ENCODE data around the gene PSG5.
"Not testable (repeated sequence)": the region's sequence is repeated elsewhere in the genome, so short reads cannot be mapped to it uniquely, and the experiment has no call there.

PSG5 gene

GRCh38 chr19:43224855-43225253, 38.5 kb upstream of the PSG5 start:
- no peak for ATAC-seq (ENCODE audit: insufficient read depth, low read depth)
- H3K4me1 ChIP-seq (ENCODE audit: insufficient read depth, low read length), result no peaks in the 10 kb centered on the region
- H3K79me2 ChIP-seq (ENCODE audit: insufficient read depth, low read length), result no peaks in the 10 kb centered on the region
- no peak overlapping the region for H3K4me2 ChIP-seq (ENCODE audit: insufficient read depth, low read length)
- H3K27ac ChIP-seq (ENCODE audit: low read length), result no peak overlapping the region
- no peaks in the 10 kb centered on the region for H4K20me1 ChIP-seq (ENCODE audit: insufficient read depth, low read length)
- no peak overlapping the region for H3K4me3 ChIP-seq (ENCODE audit: low read depth in 1 of 2, low read length in 2 of 2)
- no peaks in the 10 kb centered on the region for H3K27me3 ChIP-seq (ENCODE audit: insufficient read depth, low read length, poor library complexity)
- H2AFZ ChIP-seq (ENCODE audit: low read depth, low read length), result no peak overlapping the region
- H3K36me3 ChIP-seq (ENCODE audit: insufficient read depth, low read length), result no peaks in the 10 kb centered on the region
- no peak overlapping the region for H3K9ac ChIP-seq (ENCODE audit: low read depth, low read length)
- DNase-seq, result no peak
- no peak for TF ChIP-seq EZH2 (IDR thresholded peaks at IDR 0.05; ENCODE audit: borderline replicate concordance, low read depth, low read length, severe bottlenecking)
- TF ChIP-seq, protein P1, sequence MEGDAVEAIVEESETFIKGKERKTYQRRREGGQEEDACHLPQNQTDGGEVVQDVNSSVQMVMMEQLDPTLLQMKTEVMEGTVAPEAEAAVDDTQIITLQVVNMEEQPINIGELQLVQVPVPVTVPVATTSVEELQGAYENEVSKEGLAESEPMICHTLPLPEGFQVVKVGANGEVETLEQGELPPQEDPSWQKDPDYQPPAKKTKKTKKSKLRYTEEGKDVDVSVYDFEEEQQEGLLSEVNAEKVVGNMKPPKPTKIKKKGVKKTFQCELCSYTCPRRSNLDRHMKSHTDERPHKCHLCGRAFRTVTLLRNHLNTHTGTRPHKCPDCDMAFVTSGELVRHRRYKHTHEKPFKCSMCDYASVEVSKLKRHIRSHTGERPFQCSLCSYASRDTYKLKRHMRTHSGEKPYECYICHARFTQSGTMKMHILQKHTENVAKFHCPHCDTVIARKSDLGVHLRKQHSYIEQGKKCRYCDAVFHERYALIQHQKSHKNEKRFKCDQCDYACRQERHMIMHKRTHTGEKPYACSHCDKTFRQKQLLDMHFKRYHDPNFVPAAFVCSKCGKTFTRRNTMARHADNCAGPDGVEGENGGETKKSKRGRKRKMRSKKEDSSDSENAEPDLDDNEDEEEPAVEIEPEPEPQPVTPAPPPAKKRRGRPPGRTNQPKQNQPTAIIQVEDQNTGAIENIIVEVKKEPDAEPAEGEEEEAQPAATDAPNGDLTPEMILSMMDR (IDR thresholded peaks at IDR 0.05; ENCODE audit: borderline replicate concordance, extremely low read depth, low read length, poor library complexity, severe bottlenecking), result no peak
- peaks cover 20% of the 10 kb centered on the region for H3K9me3 ChIP-seq (ENCODE audit: insufficient read depth, low read length, severe bottlenecking)

- not testable (repeated sequence) for H3K79me2 ChIP-seq (ENCODE audit: insufficient read depth, low read length); H3K9ac ChIP-seq (ENCODE audit: low read depth, low read length); H3K36me3 ChIP-seq (ENCODE audit: insufficient read depth, low read length); H3K4me1 ChIP-seq (ENCODE audit: insufficient read depth, low read length); H4K20me1 ChIP-seq (ENCODE audit: insufficient read depth, low read length); H3K4me2 ChIP-seq (ENCODE audit: insufficient read depth, low read length); DNase-seq; H3K27ac ChIP-seq (ENCODE audit: low read length); H3K4me3 ChIP-seq (ENCODE audit: low read depth in 1 of 2, low read length in 2 of 2); H3K27me3 ChIP-seq (ENCODE audit: insufficient read depth, low read length, poor library complexity); ATAC-seq (ENCODE audit: insufficient read depth, low read depth); H2AFZ ChIP-seq (ENCODE audit: low read depth, low read length)
- H3K9me3 ChIP-seq (ENCODE audit: insufficient read depth, low read length, severe bottlenecking), result peaks cover 16% of the 10 kb centered on the region
Observed at GRCh38 chr19:43224201-43224854, 38.0 kb upstream of the PSG5 start.

DNA sequence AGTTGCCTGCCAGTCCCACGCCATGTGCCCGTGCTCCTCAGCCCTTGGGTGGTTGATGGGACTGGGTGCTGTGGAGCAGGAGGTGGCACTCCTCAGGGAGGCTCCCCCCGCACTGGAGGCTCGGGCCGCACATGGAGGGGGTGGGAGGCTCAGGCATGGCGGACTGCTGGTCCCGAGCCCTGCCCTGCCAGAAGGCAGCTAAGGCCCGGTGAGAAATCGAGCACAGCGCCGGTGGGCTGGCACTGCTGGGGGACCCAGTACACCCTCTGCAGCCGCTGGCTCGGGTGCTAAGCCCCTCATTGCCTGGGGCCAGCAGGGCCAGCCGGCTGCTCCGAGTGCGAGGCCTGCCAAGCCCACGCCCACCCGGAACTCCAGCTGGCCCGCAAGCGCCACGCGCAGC, 35.6 kb upstream of the PSG5 start:
- ATAC-seq (ENCODE audit: insufficient read depth, low read depth); H3K4me1 ChIP-seq (ENCODE audit: insufficient read depth, low read length); DNase-seq; H4K20me1 ChIP-seq (ENCODE audit: insufficient read depth, low read length); H2AFZ ChIP-seq (ENCODE audit: low read depth, low read length); H3K9me3 ChIP-seq (ENCODE audit: insufficient read depth, low read length, severe bottlenecking); H3K4me2 ChIP-seq (ENCODE audit: insufficient read depth, low read length); H3K79me2 ChIP-seq (ENCODE audit: insufficient read depth, low read length); H3K27ac ChIP-seq (ENCODE audit: low read length); H3K36me3 ChIP-seq (ENCODE audit: insufficient read depth, low read length); H3K4me3 ChIP-seq (ENCODE audit: low read depth in 1 of 2, low read length in 2 of 2); H3K27me3 ChIP-seq (ENCODE audit: insufficient read depth, low read length, poor library complexity); H3K9ac ChIP-seq (ENCODE audit: low read depth, low read length): not testable (repeated sequence)

- not testable (repeated sequence) for H3K9ac ChIP-seq (ENCODE audit: low read depth, low read length); H3K4me3 ChIP-seq (ENCODE audit: low read depth in 1 of 2, low read length in 2 of 2); H3K36me3 ChIP-seq (ENCODE audit: insufficient read depth, low read length); H3K27ac ChIP-seq (ENCODE audit: low read length); H3K4me2 ChIP-seq (ENCODE audit: insufficient read depth, low read length); H3K9me3 ChIP-seq (ENCODE audit: insufficient read depth, low read length, severe bottlenecking); H3K4me1 ChIP-seq (ENCODE audit: insufficient read depth, low read length); ATAC-seq (ENCODE audit: insufficient read depth, low read depth); H3K27me3 ChIP-seq (ENCODE audit: insufficient read depth, low read length, poor library complexity); DNase-seq; H2AFZ ChIP-seq (ENCODE audit: low read depth, low read length); H4K20me1 ChIP-seq (ENCODE audit: insufficient read depth, low read length); H3K79me2 ChIP-seq (ENCODE audit: insufficient read depth, low read length)
Observed at GRCh38 chr19:43219136-43219535, 32.8 kb upstream of the PSG5 start.

DNA sequence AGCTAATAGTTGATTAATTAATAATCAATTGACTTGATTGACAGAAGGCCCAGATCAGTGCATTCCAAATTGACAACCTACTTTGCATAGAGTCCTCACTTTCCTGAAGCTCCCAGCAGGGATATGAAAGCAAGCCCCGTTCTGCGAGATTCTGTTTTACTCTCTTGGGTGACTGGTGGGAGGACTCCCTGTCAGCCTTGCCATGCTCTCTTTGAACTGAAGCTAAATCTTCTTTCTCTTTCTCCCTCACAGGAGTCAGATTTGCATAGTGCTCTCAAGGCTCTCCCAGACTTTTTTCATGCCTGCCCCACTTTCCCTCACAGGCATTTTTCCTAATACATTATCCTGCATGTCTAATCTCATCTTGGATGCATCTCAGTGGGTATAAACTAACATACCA, 29.5 kb upstream of the PSG5 start:
- not testable (repeated sequence) for H3K27me3 ChIP-seq (ENCODE audit: insufficient read depth, low read length, poor library complexity); H2AFZ ChIP-seq (ENCODE audit: low read depth, low read length); H3K9ac ChIP-seq (ENCODE audit: low read depth, low read length); H3K79me2 ChIP-seq (ENCODE audit: insufficient read depth, low read length); DNase-seq; H3K27ac ChIP-seq (ENCODE audit: low read length); H3K4me2 ChIP-seq (ENCODE audit: insufficient read depth, low read length); H3K4me1 ChIP-seq (ENCODE audit: insufficient read depth, low read length); H4K20me1 ChIP-seq (ENCODE audit: insufficient read depth, low read length); H3K9me3 ChIP-seq (ENCODE audit: insufficient read depth, low read length, severe bottlenecking); H3K36me3 ChIP-seq (ENCODE audit: insufficient read depth, low read length); ATAC-seq (ENCODE audit: insufficient read depth, low read depth); H3K4me3 ChIP-seq (ENCODE audit: low read depth in 1 of 2, low read length in 2 of 2)
